Breast epithelium (tissue), 4 donors: ENCODE data around the gene XYLT1. TPM values are rescaled to one million over a fixed set of nuclear protein-coding genes. Genes with fewer than 3 reads are reported as not detected.

ENCODE experiments used
- DNase-seq, 2 donors: peaks; one replicate each; pipeline ENCODE4 v3.0.0-alpha.2; 2019; ENCODE audit warnings: low spot score in 2 of 2
- H3K27ac ChIP-seq, 2 donors: fragments of 200-600 bp; sonication (generic) in 1 of 2; one replicate each; pipeline ENCODE4 v1.5.1; 2016 to 2019; ENCODE audit warnings: mild to moderate bottlenecking in 1 of 2
- H3K27me3 ChIP-seq, 2 donors: fragments of 200-600 bp; sonication (generic) in 1 of 2; one replicate each; pipeline versions ENCODE4 v1.5.1 to v1.6.0; 2017 to 2019; ENCODE audit warnings: control low read depth in 1 of 2, mild to moderate bottlenecking in 1 of 2
- H3K36me3 ChIP-seq: fragments of 200-600 bp; one replicate; pipeline ENCODE4 v1.5.1; 2019
- H3K4me1 ChIP-seq, 2 donors: fragments of 200-600 bp; sonication (generic); one replicate each; pipeline ENCODE4 v1.5.1; 2016 to 2019; ENCODE audit warnings: control low read depth in 1 of 2
- H3K4me3 ChIP-seq, 3 donors: fragments of 200-600 bp; sonication (generic); 1 replicate in 2 of 3; 2 replicates in 1 of 3; pipeline ENCODE4 v1.5.1; 2016 to 2019; ENCODE audit warnings: mild to moderate bottlenecking in 3 of 3, moderate library complexity in 2 of 3
- H3K9me3 ChIP-seq, 2 donors: fragments of 200-600 bp; sonication (generic) in 1 of 2; one replicate each; pipeline ENCODE4 v1.5.1; 2016 to 2019; ENCODE audit warnings: control low read depth in 1 of 2
- POLR2A ChIP-seq: fragments of 450-650 bp; IDR thresholded peaks from one replicate; pipeline ENCODE4 v1.6.1; 2016; ENCODE audit warnings: antibody characterized with exemption, mild to moderate bottlenecking, moderate library complexity
- POLR2AphosphoS5 ChIP-seq, 3 donors: sonication (generic); formaldehyde crosslinking; IDR thresholded peaks; one replicate each; pipeline ENCODE4 v1.6.1; 2017; ENCODE audit warnings: antibody characterized with exemption in 3 of 3
- intact Hi-C: fragments of 100-400 bp; cut with DNase I; formaldehyde crosslinking; loops from one replicate; pipeline ENCODE4 v1.15.1; 2023; ENCODE audit warnings: low total_unique reads
- total RNA-seq, 3 donors: library from RNA; depleted of rRNA; stranded (reverse); fragments of >200 nt; gene quantifications; one replicate each; pipeline ENCODE4 v1.1.0, GENCODE V29; 2016
- TF ChIP-seq, protein P1 (sequence below), 3 donors: fragments of 450-650 bp; IDR thresholded peaks; one replicate each; pipeline ENCODE4 v1.5.1; 2016 to 2017; ENCODE audit warnings: antibody characterized with exemption in 3 of 3, mild to moderate bottlenecking in 3 of 3, moderate library complexity in 3 of 3

The XYLT1 gene
- total RNA-seq, 3 donors from 2014 or later = 11.9 to 32.8 (median 13.8) TPM

DNA sequence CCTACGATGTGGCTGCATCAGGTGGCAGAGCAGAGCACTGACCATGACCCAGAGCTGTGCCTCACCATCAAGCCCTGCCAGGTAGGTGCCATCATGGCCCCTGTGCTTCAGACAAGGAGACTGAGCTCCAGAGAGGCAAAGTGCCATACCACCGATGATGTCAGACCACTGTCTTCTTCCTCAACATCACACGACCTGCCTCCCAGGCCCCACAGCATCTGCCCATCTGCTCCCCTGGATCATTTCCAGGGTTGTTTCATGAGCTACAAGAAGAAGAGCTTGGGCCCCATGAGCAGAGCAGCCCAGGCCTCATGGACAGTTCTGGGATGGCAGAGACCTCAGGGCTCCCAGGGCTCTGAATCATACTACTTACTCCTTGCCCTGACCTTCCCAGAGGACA is 9.9 kb downstream of the XYLT1 start:
- Histone ChIP-seq H3K4me3 (no peak overlapping the region), H3K4me1 (no peaks in the 10 kb centered on the region), H3K9me3 (no peaks in the 10 kb centered on the region), H3K27me3 (no peaks in the 10 kb centered on the region), H3K36me3 (no peaks in the 10 kb centered on the region), H3K27ac (no peak overlapping the region)
- TF ChIP-seq, protein P1, sequence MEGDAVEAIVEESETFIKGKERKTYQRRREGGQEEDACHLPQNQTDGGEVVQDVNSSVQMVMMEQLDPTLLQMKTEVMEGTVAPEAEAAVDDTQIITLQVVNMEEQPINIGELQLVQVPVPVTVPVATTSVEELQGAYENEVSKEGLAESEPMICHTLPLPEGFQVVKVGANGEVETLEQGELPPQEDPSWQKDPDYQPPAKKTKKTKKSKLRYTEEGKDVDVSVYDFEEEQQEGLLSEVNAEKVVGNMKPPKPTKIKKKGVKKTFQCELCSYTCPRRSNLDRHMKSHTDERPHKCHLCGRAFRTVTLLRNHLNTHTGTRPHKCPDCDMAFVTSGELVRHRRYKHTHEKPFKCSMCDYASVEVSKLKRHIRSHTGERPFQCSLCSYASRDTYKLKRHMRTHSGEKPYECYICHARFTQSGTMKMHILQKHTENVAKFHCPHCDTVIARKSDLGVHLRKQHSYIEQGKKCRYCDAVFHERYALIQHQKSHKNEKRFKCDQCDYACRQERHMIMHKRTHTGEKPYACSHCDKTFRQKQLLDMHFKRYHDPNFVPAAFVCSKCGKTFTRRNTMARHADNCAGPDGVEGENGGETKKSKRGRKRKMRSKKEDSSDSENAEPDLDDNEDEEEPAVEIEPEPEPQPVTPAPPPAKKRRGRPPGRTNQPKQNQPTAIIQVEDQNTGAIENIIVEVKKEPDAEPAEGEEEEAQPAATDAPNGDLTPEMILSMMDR (IDR thresholded peaks at IDR 0.05) = no peak
- TF ChIP-seq POLR2A = no peak
- TF ChIP-seq POLR2AphosphoS5 (IDR thresholded peaks at IDR 0.05) = no peak
- intact Hi-C loops = no loop called here
- no peak for DNase-seq

DNA sequence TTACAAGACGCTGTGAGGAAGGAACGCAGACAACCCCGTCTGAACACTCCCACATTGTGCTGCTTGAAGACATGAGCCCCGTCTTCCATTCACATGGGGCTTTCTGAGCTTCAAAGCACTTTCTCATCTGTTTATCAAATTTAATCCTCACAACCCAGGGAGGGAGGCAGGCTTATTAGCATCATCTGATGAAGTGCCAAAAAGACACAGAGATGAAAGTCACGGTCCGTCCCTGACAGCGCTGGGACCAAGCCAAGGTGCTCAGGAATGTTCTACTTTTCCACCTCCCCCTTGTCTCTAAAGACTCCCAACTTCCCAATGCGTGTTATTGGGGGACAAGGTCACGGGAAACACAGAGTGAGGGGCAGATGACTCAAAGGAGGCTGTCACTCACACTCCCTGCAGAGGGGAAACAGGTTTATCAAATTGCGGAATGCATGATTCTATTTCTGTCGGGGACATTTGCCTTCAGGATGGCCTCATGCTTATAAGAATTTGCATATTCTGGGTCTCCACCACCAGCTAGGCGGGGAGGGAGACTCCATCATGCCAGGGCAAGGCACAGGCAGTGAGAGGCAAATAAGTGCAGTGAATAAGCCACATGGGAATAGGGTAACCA is 10.7 kb downstream of the XYLT1 start:
- Histone ChIP-seq H3K4me1 (no peaks in the 10 kb centered on the region), H3K4me3 (no peak overlapping the region), H3K27me3 (no peaks in the 10 kb centered on the region), H3K27ac (no peak overlapping the region), H3K36me3 (no peaks in the 10 kb centered on the region), H3K9me3 (no peaks in the 10 kb centered on the region)
- DNase-seq = no peak
- intact Hi-C loops = no loop called here
- TF ChIP-seq POLR2AphosphoS5 (IDR thresholded peaks at IDR 0.05) (no peak), POLR2A (no peak)
- TF ChIP-seq, protein P1 (IDR thresholded peaks at IDR 0.05) = no peak

DNA sequence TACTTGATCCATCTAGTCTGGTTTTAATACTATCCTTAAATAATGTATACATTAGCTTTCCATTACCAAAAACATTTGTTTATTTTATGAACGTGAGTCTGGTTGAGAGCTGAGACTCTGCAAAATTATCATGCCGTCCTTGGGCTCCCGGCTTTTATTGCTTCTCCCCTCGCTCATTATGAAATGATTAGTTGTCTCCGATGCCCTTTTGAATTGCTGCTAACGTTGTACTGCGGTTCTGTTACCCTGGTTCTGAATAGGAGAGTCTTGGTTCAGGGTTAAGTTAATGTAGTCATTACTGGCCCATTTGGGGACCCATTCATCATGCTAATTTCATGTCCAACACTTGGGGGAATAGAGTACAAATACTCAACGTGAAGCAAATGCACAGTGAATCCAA is 12.8 kb downstream of the XYLT1 start:
- H3K27ac ChIP-seq = no peak overlapping the region
- intact Hi-C loops = no loop called here
- H3K36me3 ChIP-seq = no peaks in the 10 kb centered on the region
- no peak overlapping the region for H3K4me3 ChIP-seq
- no peak for DNase-seq
- no peaks in the 10 kb centered on the region for H3K27me3 ChIP-seq
- TF ChIP-seq, protein P1 (IDR thresholded peaks at IDR 0.05) = no peak
- no peak for TF ChIP-seq POLR2AphosphoS5 (IDR thresholded peaks at IDR 0.05)
- TF ChIP-seq POLR2A = no peak
- no peaks in the 10 kb centered on the region for H3K9me3 ChIP-seq
- peaks cover 0 to 3% of the 10 kb centered on the region in 2 donors for H3K4me1 ChIP-seq

DNA sequence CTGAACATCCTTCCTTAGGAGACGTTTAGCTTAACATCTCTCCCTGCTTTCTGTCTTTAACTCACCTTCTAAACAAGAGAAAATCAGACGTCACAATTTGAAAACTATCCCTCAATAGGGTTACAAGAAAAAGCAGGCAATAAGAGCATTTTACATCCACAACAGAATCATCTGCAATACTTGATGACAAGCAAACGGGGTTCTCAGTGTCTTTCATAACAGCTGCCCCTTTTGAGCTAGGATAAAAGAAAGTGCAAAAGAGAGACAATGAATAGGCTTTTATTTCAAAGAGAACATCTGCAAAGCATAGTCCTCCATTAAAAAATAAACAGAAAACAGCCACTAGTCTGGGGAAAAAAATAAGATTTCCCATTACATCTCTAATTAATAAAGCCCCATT is 13.2 kb downstream of the XYLT1 start:
- Histone ChIP-seq H3K4me1 (peaks cover 0 to 3% of the 10 kb centered on the region in 2 donors), H3K9me3 (no peaks in the 10 kb centered on the region), H3K27ac (no peak overlapping the region), H3K36me3 (no peaks in the 10 kb centered on the region), H3K4me3 (no peak overlapping the region), H3K27me3 (no peaks in the 10 kb centered on the region)
- intact Hi-C loops = no loop called here
- TF ChIP-seq POLR2AphosphoS5 (IDR thresholded peaks at IDR 0.05) (no peak), POLR2A (no peak)
- TF ChIP-seq, protein P1 (IDR thresholded peaks at IDR 0.05) = no peak
- DNase-seq = no peak

DNA sequence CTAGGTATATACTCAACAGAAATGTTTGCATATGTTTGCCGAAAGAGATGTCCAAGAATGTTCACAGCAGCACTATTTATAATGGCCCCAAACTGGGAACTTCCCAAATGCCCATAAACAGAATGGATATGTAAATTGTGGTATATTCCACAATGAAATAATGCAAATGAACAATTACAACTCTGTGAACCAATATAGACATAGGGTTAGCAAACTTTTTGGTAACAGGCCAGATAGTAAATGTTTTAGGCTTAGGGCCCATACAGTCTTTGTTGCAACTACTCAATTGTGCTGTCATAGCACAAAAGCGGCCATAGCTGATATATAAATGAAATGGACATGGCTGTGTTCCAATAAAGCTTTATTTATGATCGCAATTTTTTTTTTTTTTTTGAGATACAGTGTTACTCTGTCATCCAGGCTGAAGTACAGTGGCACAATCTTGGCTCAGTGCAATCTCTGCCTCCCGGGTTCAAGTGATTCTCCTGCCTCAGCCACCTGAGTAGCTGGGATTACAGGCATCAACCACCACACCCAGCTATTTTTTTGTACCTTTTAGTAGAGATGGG is 16.5 kb downstream of the XYLT1 start:
- intact Hi-C loops = no loop called here
- Histone ChIP-seq H3K4me3 (no peak overlapping the region), H3K36me3 (no peaks in the 10 kb centered on the region), H3K9me3 (no peaks in the 10 kb centered on the region), H3K27ac (no peak overlapping the region), H3K4me1 (peaks cover 0 to 3% of the 10 kb centered on the region in 2 donors), H3K27me3 (no peaks in the 10 kb centered on the region)
- DNase-seq = no peak
- no peak for TF ChIP-seq POLR2A
- TF ChIP-seq POLR2AphosphoS5 (IDR thresholded peaks at IDR 0.05) = no peak
- TF ChIP-seq, protein P1 (IDR thresholded peaks at IDR 0.05) = no peak
